Astrocyte of the spinal cord (primary cell): ENCODE data around the gene CCRL2.
"Not testable (repeated sequence)": the region's sequence is repeated elsewhere in the genome, so short reads cannot be mapped to it uniquely, and the experiment has no call there.

Experiments used
- DNase-seq: peaks from one replicate; pipeline ENCODE4 v3.0.0; 2011; ENCODE audit warnings: low read depth, low spot score
- H3K4me3 ChIP-seq: 2 replicates; pipeline ENCODE4 v1.5.1; 2011; ENCODE audit warnings: low read depth, mild to moderate bottlenecking, low read length, moderate library complexity
- CTCF ChIP-seq: IDR thresholded peaks from 2 replicates; pipeline ENCODE4 v1.5.1; 2012; ENCODE audit warnings: low read depth, mild to moderate bottlenecking, low read length, inconsistent platforms
- in situ Hi-C: cut with HindIII; loops from 2 replicates; pipeline ENCODE4 v1.10.0; 2017; ENCODE audit warnings: low sequenced_read_pairs

Gene CCRL2

GRCh38 chr3:46429250-46429649 is 22.2 kb downstream of the CCRL2 start:
- no peak overlapping the region for H3K4me3 ChIP-seq
- no peak for DNase-seq
- in situ Hi-C loops, result no loop called here
- TF ChIP-seq CTCF, result no peak

- in situ Hi-C loops, result no loop called here
- H3K4me3 ChIP-seq, result no peak overlapping the region
- DNase-seq, result no peak
- TF ChIP-seq CTCF, result no peak
Measured at GRCh38 chr3:46429671-46430070, 22.6 kb downstream of the CCRL2 start.

- in situ Hi-C loops, H3K4me3 ChIP-seq: not testable (repeated sequence)
Measured at GRCh38 chr3:46430879-46431278, 23.8 kb downstream of the CCRL2 start.

GRCh38 chr3:46431905-46432304 is 24.8 kb downstream of the CCRL2 start:
- DNase-seq, H3K4me3 ChIP-seq, in situ Hi-C loops: not testable (repeated sequence)

More at GRCh38 chr3:46430879-46431278, 23.8 kb downstream of the CCRL2 start:
- DNase-seq, result not testable (repeated sequence)

GRCh38 chr3:46433118-46433517 is 26.1 kb downstream of the CCRL2 start:
- DNase-seq, H3K4me3 ChIP-seq, in situ Hi-C loops: not testable (repeated sequence)

GRCh38 chr3:46433841-46434240 is 26.8 kb downstream of the CCRL2 start:
- no peak for TF ChIP-seq CTCF
- no peak overlapping the region for H3K4me3 ChIP-seq
- in situ Hi-C loops, result no loop called here
- no peak for DNase-seq

- no peak for TF ChIP-seq CTCF
- H3K4me3 ChIP-seq, result no peak overlapping the region
- no peak for DNase-seq
- in situ Hi-C loops, result no loop called here
Measured at GRCh38 chr3:46435081-46435726, 28.1 kb downstream of the CCRL2 start.

- no peak for TF ChIP-seq CTCF
- H3K4me3 ChIP-seq, result no peak overlapping the region
- in situ Hi-C loops, result no loop called here
- DNase-seq, result no peak
Measured at GRCh38 chr3:46438831-46439230, 31.8 kb downstream of the CCRL2 start.
